HG02642 (cell line): ENCODE results near the gene FYN.

Experiments
- ATAC-seq: cut with Tn5 transposase; IDR thresholded peaks from one replicate; pipeline ENCODE4 v1.9.1; 2021; ENCODE audit warnings: mild to moderate bottlenecking; ENCODE audit not compliant: unreplicated experiment, poor library complexity

The FYN gene

GRCh38 chr6:111676383-111676782 is 196.9 kb downstream of the FYN start:
- no peak for ATAC-seq

- ATAC-seq, result no peak
These were observed 198.4 kb downstream of the FYN start for GRCh38 chr6:111674883-111675282.

GRCh38 chr6:111674413-111674812 is 198.8 kb downstream of the FYN start:
- ATAC-seq, result no peak

- ATAC-seq, result no peak
These were observed 199.3 kb downstream of the FYN start for GRCh38 chr6:111673937-111674336.

- ATAC-seq, result no peak
These were observed 199.7 kb downstream of the FYN start for GRCh38 chr6:111673532-111673931.

GRCh38 chr6:111672761-111673450 is 200.3 kb downstream of the FYN start:
- ATAC-seq, result no peak

- ATAC-seq, result no peak
These were observed 203.9 kb downstream of the FYN start for GRCh38 chr6:111669326-111669725.

- ATAC-seq, result no peak
These were observed 204.8 kb downstream of the FYN start for GRCh38 chr6:111668410-111668809.

GRCh38 chr6:111667931-111668330 is 205.3 kb downstream of the FYN start:
- no peak for ATAC-seq

- ATAC-seq, result no peak
These were observed 206.4 kb downstream of the FYN start for GRCh38 chr6:111666847-111667246.

- no peak for ATAC-seq
These were observed 208.7 kb downstream of the FYN start for GRCh38 chr6:111664565-111665030.

GRCh38 chr6:111663692-111664564 is 209.3 kb downstream of the FYN start:
- ATAC-seq, result no peak

GRCh38 chr6:111662794-111663593 is 210.3 kb downstream of the FYN start:
- ATAC-seq, result no peak

GRCh38 chr6:111662072-111662793 is 211.0 kb downstream of the FYN start:
- ATAC-seq, result no peak

GRCh38 chr6:111661541-111662061 is 211.7 kb downstream of the FYN start:
- ATAC-seq, result no peak

GRCh38 chr6:111660531-111660930 is 212.7 kb downstream of the FYN start:
- ATAC-seq, result no peak

- ATAC-seq, result no peak
These were observed 214.6 kb downstream of the FYN start for GRCh38 chr6:111658462-111659154.

- ATAC-seq, result no peak
These were observed 216.1 kb downstream of the FYN start for GRCh38 chr6:111657146-111657545.

- ATAC-seq, result no peak
These were observed 219.3 kb downstream of the FYN start for GRCh38 chr6:111653979-111654378.
